ENCODE measurements around the gene CERS6. TPM values are rescaled to one million over a fixed set of nuclear protein-coding genes. Genes with fewer than 3 reads are reported as not detected.

CERS6 gene
- polyA plus RNA-seq, 3 donors from 2014 or later, result 2.4 to 9.2 (median 5.6) TPM

- Mint-ChIP-seq H3K4me3 (no peak overlapping the region), H3K27me3 (ENCODE audit: low read depth in 3 of 3) (peaks cover 4 to 15% (median 6%) of the 10 kb centered on the region in 3 donors), H3K4me1 (no peaks in the 10 kb centered on the region), H3K27ac (no peak overlapping the region), H3K9me3 (peaks cover 0 to 4% (median 0%) of the 10 kb centered on the region in 6 donors), H3K36me3 (no peaks in the 10 kb centered on the region)
- no peak for DNase-seq
Measured at GRCh38 chr2:168796090-168796577, 340.1 kb downstream of the CERS6 start.

- Mint-ChIP-seq H3K4me1 (no peaks in the 10 kb centered on the region), H3K27ac (no peak overlapping the region), H3K4me3 (no peak overlapping the region), H3K9me3 (peaks cover 0 to 4% (median 0%) of the 10 kb centered on the region in 6 donors), H3K27me3 (ENCODE audit: low read depth in 3 of 3) (peaks cover 4 to 15% (median 4%) of the 10 kb centered on the region in 3 donors), H3K36me3 (no peaks in the 10 kb centered on the region)
- no peak for DNase-seq
Measured at GRCh38 chr2:168796583-168797285, 340.7 kb downstream of the CERS6 start.

- no peak overlapping the region for H3K4me3 Mint-ChIP-seq
- H3K27ac Mint-ChIP-seq, result no peak overlapping the region
- DNase-seq, result no peak
- peaks cover 0 to 4% (median 0%) of the 10 kb centered on the region in 6 donors for H3K9me3 Mint-ChIP-seq
- H3K27me3 Mint-ChIP-seq (ENCODE audit: low read depth in 3 of 3), result peaks cover 4 to 15% (median 4%) of the 10 kb centered on the region in 3 donors
- H3K36me3 Mint-ChIP-seq, result no peaks in the 10 kb centered on the region
- H3K4me1 Mint-ChIP-seq, result no peaks in the 10 kb centered on the region
Measured at GRCh38 chr2:168797286-168797655, 341.2 kb downstream of the CERS6 start.

- peaks cover 0 to 12% (median 4%) of the 10 kb centered on the region in 3 donors for H3K27me3 Mint-ChIP-seq (ENCODE audit: low read depth in 3 of 3)
- H3K9me3 Mint-ChIP-seq, result no peaks in the 10 kb centered on the region
- H3K27ac Mint-ChIP-seq, result no peak overlapping the region
- no peaks in the 10 kb centered on the region for H3K4me1 Mint-ChIP-seq
- no peak for DNase-seq
- H3K36me3 Mint-ChIP-seq, result no peaks in the 10 kb centered on the region
- no peak overlapping the region for H3K4me3 Mint-ChIP-seq
Measured at GRCh38 chr2:168798076-168798887, 342.2 kb downstream of the CERS6 start.

GRCh38 chr2:168798888-168799410 is 342.9 kb downstream of the CERS6 start:
- Mint-ChIP-seq H3K4me1 (no peaks in the 10 kb centered on the region), H3K9me3 (no peaks in the 10 kb centered on the region), H3K27ac (no peak overlapping the region), H3K27me3 (ENCODE audit: low read depth in 3 of 3) (peaks cover 0 to 12% (median 8%) of the 10 kb centered on the region in 3 donors), H3K4me3 (no peak overlapping the region), H3K36me3 (no peaks in the 10 kb centered on the region)
- no peak for DNase-seq

GRCh38 chr2:168801471-168801870 is 345.4 kb downstream of the CERS6 start:
- no peaks in the 10 kb centered on the region for H3K36me3 Mint-ChIP-seq
- no peaks in the 10 kb centered on the region for H3K9me3 Mint-ChIP-seq
- no peak overlapping the region for H3K27ac Mint-ChIP-seq
- no peak for DNase-seq
- no peak overlapping the region for H3K4me3 Mint-ChIP-seq
- H3K4me1 Mint-ChIP-seq, result no peaks in the 10 kb centered on the region
- peaks cover 0 to 11% (median 11%) of the 10 kb centered on the region in 3 donors for H3K27me3 Mint-ChIP-seq (ENCODE audit: low read depth in 3 of 3)

GRCh38 chr2:168801961-168802858 is 346.1 kb downstream of the CERS6 start, which contains the start of gene NOSTRIN:
NOSTRIN (plus strand) TSS chr2:168802637; CDS start chr2:168802647, 10 bp downstream.
- no peaks in the 10 kb centered on the region for H3K36me3 Mint-ChIP-seq
- no peak within 1 kb of the TSS for H3K27ac Mint-ChIP-seq
- H3K4me1 Mint-ChIP-seq, result no peaks in the 10 kb centered on the region
- H3K27me3 Mint-ChIP-seq (ENCODE audit: low read depth in 3 of 3), result peaks cover 5 to 11% (median 11%) of the 10 kb centered on the region in 3 donors
- no peaks in the 10 kb centered on the region for H3K9me3 Mint-ChIP-seq
- H3K4me3 Mint-ChIP-seq, result no peak within 1 kb of the TSS
- no peak for DNase-seq

- Mint-ChIP-seq H3K9me3 (no peaks in the 10 kb centered on the region), H3K27ac (no peak overlapping the region), H3K4me3 (no peak overlapping the region)
Measured at GRCh38 chr2:168802859-168803725, 347.0 kb downstream of the CERS6 start.

GRCh38 chr2:168804214-168804613 is 348.1 kb downstream of the CERS6 start:
- H3K27ac Mint-ChIP-seq, result no peak overlapping the region

More at GRCh38 chr2:168802859-168803725, 347.0 kb downstream of the CERS6 start:
- no peak for DNase-seq
- H3K4me1 Mint-ChIP-seq, result no peaks in the 10 kb centered on the region
- H3K36me3 Mint-ChIP-seq, result no peaks in the 10 kb centered on the region
- H3K27me3 Mint-ChIP-seq (ENCODE audit: low read depth in 3 of 3), result peaks cover 5 to 14% (median 11%) of the 10 kb centered on the region in 3 donors

GRCh38 chr2:168805615-168806014 is 349.5 kb downstream of the CERS6 start:
- no peak for DNase-seq
- no peaks in the 10 kb centered on the region for H3K4me1 Mint-ChIP-seq
- peaks cover 5 to 11% (median 6%) of the 10 kb centered on the region in 3 donors for H3K27me3 Mint-ChIP-seq (ENCODE audit: low read depth in 3 of 3)
- no peak overlapping the region for H3K4me3 Mint-ChIP-seq
- H3K27ac Mint-ChIP-seq, result no peak overlapping the region
- H3K9me3 Mint-ChIP-seq, result no peaks in the 10 kb centered on the region
- H3K36me3 Mint-ChIP-seq, result no peaks in the 10 kb centered on the region

More at GRCh38 chr2:168804214-168804613, 348.1 kb downstream of the CERS6 start:
- DNase-seq, result no peak
- no peaks in the 10 kb centered on the region for H3K4me1 Mint-ChIP-seq
- H3K36me3 Mint-ChIP-seq, result no peaks in the 10 kb centered on the region
- no peaks in the 10 kb centered on the region for H3K9me3 Mint-ChIP-seq
- H3K27me3 Mint-ChIP-seq (ENCODE audit: low read depth in 3 of 3), result peaks cover 5 to 12% (median 6%) of the 10 kb centered on the region in 3 donors
- H3K4me3 Mint-ChIP-seq, result no peak overlapping the region

GRCh38 chr2:168809537-168809936 is 353.5 kb downstream of the CERS6 start:
- DNase-seq, result no peak
- Mint-ChIP-seq H3K27ac (no peak overlapping the region), H3K4me3 (no peak overlapping the region), H3K36me3 (no peaks in the 10 kb centered on the region), H3K27me3 (ENCODE audit: low read depth in 3 of 3) (peaks cover 0 to 11% (median 5%) of the 10 kb centered on the region in 3 donors), H3K9me3 (no peaks in the 10 kb centered on the region), H3K4me1 (no peaks in the 10 kb centered on the region)

GRCh38 chr2:168810235-168810634 is 354.2 kb downstream of the CERS6 start:
- no peak for DNase-seq
- Mint-ChIP-seq H3K4me1 (no peaks in the 10 kb centered on the region), H3K9me3 (no peaks in the 10 kb centered on the region), H3K4me3 (no peak overlapping the region), H3K27ac (no peak overlapping the region), H3K36me3 (no peaks in the 10 kb centered on the region), H3K27me3 (ENCODE audit: low read depth in 3 of 3) (peaks cover 0 to 11% (median 5%) of the 10 kb centered on the region in 3 donors)

Data from immature natural killer cell (primary cell).